Subcutaneous adipose tissue (tissue), 4 donors: ENCODE data around the gene NAP1L1. TPM values are rescaled to one million over a fixed set of nuclear protein-coding genes. Genes with fewer than 3 reads are reported as not detected.

Experiments used
- total RNA-seq, 4 donors: library from RNA; depleted of rRNA; stranded (reverse); fragments of >200 nt; gene quantifications; one replicate each; pipeline ENCODE4 v1.1.0, GENCODE V29; 2016
- TF ChIP-seq, protein P1 (sequence below): fragments of 450-650 bp; IDR thresholded peaks from one replicate; pipeline ENCODE4 v1.5.1; 2016; ENCODE audit warnings: low read depth, mild to moderate bottlenecking, control low read depth, antibody characterized with exemption, moderate library complexity

NAP1L1 gene
- total RNA-seq, 4 donors from 2014 or later, result 434 to 738 (median 574) TPM

DNA sequence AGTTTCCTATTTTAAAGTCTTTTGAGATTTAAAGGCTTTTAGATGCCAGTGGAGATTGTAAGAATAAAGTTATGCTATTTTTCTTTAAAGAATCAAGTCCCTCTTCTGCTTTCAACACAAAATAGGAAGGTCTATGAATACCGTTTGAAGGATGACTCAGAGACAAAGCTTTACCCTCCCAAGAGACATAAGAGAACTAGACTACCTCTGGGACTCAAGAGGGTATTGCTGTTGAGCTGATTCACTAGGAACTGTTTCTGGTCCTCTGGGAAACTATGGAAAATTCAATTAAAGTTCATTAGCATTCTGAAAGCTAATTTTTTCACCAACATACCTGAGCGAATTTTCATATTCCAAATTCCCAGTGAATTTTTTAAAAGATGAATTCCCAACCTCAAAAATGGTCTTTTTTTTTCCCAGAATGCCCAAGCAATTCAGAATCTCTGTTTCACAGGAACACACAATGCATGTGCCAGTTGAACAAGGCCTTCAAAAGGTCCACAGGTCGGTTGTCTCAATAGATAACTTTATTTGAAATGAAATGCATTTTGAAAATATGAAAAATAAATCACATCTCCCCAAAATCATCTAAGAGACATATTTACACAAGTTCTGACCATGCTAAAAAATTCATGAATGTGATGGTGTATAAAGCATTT is 59.4 kb downstream of the NAP1L1 start:
- TF ChIP-seq, protein P1, sequence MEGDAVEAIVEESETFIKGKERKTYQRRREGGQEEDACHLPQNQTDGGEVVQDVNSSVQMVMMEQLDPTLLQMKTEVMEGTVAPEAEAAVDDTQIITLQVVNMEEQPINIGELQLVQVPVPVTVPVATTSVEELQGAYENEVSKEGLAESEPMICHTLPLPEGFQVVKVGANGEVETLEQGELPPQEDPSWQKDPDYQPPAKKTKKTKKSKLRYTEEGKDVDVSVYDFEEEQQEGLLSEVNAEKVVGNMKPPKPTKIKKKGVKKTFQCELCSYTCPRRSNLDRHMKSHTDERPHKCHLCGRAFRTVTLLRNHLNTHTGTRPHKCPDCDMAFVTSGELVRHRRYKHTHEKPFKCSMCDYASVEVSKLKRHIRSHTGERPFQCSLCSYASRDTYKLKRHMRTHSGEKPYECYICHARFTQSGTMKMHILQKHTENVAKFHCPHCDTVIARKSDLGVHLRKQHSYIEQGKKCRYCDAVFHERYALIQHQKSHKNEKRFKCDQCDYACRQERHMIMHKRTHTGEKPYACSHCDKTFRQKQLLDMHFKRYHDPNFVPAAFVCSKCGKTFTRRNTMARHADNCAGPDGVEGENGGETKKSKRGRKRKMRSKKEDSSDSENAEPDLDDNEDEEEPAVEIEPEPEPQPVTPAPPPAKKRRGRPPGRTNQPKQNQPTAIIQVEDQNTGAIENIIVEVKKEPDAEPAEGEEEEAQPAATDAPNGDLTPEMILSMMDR, result no peak

DNA sequence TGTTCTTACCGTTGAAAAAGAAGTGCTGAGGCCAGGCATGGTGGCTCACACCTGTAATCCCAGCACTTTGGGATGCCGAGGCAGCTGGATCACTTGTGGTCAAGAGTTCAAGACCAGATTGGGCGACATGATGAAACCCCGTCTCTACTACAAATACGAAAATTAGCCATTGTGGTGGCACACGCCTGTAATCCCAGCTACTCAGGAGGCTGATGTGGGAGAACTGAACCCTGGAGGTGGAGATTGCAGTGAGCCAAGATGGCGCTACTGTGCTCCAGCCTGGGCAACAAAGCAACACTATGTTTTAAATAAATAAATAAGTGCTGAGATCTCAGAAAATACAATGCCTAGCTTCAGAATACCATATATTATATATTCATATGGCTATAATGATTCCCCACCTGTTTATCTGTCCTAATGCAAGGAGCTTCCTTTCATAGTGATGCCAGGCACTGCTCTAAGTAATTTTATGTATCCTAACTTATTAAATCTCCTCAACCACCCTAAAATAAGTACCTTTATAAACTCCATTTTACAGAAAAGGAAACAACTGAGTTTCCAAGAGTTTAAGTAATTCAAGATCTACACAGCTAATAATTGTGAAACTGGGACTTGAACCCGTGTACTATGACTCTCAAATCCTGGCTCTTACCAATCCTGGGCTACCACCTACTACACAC is 60.2 kb downstream of the NAP1L1 start:
- TF ChIP-seq, protein P1, result no peak

DNA sequence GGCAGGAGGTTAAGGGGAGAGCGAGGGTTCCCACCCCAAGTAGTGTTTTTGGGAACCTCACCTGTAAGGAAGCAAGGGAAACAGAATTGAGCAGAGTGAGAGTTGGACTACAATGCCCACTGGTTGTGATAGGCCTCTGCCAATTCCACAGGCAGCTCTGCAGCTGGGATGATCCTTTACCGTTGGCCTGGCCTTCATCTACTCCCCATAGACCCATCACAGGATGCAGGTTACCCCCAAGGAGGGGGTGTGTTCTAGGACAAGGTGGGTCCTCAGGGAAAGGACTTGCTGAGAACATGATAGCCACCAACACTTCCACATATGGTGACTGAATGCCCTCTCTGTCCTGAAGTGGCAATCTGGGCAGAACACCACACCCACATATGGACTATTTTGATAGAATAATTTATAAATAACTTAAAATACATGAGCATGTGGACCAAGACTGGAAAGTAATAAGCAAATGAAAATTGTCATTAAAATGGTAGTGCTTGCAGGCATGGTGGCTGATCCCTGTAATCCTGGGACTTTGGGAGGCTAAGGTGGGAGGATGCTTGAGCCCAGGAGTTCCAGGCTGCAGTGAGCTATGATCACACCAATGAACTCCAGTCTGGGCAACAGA is 61.3 kb downstream of the NAP1L1 start:
- TF ChIP-seq, protein P1, result no peak

DNA sequence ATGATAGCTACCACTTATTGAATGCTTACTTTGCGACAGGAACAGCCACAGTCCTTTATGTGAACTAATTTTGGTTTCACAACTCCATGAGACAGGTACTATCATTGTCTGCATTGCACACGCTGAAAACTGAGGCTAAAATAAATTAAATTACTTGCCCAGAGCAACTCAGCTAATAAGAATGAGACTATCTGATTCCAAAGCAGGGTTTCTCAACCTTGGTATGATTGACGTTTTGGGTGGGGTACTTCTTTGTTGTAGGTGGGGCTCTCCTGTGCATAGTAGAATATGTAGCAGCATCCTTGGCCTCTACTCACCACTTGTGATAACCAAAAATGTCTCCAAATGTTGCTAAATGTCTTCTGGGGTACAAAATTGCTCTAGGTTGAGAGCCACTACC is 62.0 kb downstream of the NAP1L1 start:
- TF ChIP-seq, protein P1, result no peak

DNA sequence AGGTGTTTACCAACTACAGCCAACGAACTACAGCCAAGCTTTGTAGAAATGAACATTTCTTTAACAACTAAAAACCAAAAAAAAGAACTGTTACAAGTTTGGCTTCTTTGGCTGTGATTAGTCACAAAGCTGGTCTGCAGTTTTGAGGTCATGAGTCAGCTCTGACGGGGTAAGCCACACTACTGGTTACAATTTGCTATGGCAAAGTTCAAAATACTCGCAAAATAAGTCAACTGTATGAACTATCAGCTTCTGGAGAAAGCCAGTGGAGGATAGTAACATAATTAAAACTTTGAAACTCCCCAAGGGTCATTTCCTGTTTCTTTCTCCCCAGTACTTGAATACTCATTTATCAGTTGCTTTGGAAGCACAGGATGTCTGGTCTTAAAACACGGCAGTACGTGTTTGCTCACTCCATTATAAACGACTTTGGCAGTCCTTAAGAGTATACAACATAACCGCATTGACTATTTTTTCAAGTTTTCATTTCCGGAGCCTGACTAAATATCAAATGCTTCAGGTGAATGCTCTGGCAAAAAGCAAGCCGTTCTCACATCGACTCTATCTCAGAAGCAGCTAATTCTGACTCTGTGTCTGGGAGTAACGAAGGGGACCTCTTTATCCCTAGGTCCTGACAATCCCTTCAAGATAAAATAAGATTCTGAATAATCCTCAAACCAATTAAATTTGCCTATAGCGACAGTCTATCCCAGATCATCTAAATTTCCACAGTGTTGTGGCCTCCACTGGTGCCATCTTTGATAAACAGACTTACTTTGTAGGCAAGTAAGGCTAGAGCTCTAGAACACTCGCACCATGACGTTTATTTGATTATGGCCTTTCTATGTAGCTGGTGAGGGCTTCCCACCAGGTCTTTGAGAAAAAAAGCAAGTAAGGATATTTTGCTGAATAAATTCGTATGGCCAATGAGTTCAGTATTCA is 63.5 kb downstream of the NAP1L1 start:
- TF ChIP-seq, protein P1, result no peak

DNA sequence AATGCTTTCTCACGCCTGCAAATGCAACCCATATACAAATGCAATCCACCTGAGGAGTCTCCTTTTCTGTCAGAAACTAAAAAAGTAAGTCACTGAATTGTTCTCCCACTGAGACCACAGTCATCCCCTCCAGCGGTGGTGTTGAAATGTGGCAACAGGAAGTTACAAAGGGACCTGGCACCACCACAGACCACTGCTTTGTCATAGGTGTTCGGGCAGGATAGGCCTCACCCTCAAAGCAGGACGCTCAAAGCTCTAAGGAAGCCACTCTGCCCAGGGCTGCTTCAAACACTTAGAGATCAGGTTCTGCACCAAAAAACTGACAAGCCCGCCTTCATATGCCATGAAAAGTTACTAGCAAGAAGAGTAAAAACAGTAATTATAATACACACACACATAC is 64.2 kb downstream of the NAP1L1 start:
- TF ChIP-seq, protein P1, result no peak
